Fibroblast of lung (primary cell): ENCODE results near the gene TTC24.

Experiments
- EZH2 ChIP-seq: IDR thresholded peaks from 2 replicates; pipeline ENCODE4 v1.5.1; 2012; ENCODE audit warnings: low read length, control low read depth, mild to moderate bottlenecking; ENCODE audit errors: missing control alignments
- TF ChIP-seq, protein P1 (sequence below), 2 donors: IDR thresholded peaks in 1 of 2; conservative IDR thresholded peaks in 1 of 2; 1 replicate in 1 of 2; 2 replicates in 1 of 2; pipeline ENCODE4 v1.5.1; 2011 to 2012; ENCODE audit warnings: low read length in 2 of 2, control low read depth in 1 of 2, inconsistent platforms in 1 of 2, low read depth in 1 of 2, mild to moderate bottlenecking in 1 of 2

DNA sequence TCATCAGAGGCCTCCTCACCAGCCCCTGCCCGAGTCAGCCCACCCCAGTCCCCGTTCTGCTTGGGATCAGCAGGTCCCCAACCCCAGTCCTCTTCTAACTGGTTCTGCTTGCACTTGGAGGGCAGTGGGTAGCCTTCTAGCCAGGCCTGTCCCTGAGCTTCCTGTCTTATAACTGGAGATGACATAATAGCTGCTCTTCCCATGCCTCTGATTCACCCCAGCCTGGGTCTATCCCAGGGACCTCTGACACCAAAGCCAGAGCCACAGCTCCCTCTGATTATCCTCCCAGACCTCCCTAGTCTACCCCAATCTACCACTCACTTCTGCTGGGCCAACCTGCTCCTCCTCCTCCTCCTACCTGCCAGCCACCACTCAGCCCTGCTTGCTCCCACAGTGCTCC lies 38.6 kb upstream of the TTC24 start:
- TF ChIP-seq, protein P1, sequence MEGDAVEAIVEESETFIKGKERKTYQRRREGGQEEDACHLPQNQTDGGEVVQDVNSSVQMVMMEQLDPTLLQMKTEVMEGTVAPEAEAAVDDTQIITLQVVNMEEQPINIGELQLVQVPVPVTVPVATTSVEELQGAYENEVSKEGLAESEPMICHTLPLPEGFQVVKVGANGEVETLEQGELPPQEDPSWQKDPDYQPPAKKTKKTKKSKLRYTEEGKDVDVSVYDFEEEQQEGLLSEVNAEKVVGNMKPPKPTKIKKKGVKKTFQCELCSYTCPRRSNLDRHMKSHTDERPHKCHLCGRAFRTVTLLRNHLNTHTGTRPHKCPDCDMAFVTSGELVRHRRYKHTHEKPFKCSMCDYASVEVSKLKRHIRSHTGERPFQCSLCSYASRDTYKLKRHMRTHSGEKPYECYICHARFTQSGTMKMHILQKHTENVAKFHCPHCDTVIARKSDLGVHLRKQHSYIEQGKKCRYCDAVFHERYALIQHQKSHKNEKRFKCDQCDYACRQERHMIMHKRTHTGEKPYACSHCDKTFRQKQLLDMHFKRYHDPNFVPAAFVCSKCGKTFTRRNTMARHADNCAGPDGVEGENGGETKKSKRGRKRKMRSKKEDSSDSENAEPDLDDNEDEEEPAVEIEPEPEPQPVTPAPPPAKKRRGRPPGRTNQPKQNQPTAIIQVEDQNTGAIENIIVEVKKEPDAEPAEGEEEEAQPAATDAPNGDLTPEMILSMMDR (conservative IDR thresholded peaks at IDR 0.05 in 1 of 2, IDR thresholded peaks at IDR 0.05 in 1 of 2; ENCODE audit: low read depth in 1 of 2, low read length in 2 of 2), result no peak
- no peak for TF ChIP-seq EZH2
